NT2/D1 (cell line): ENCODE results near the gene PLXNA2.

ENCODE experiments used
- DNase-seq: peaks from one replicate; pipeline ENCODE4 v3.0.0-alpha.2; 2011; ENCODE audit warnings: low read depth, low spot score
- H3K27me3 ChIP-seq: 2 replicates; pipeline ENCODE4 v1.6.0; 2011; ENCODE audit warnings: mild to moderate bottlenecking; ENCODE audit not compliant: insufficient read length, insufficient read depth
- H3K36me3 ChIP-seq: 2 replicates; pipeline ENCODE4 v1.6.1; 2011; ENCODE audit warnings: mild to moderate bottlenecking, low read length, mixed read lengths; ENCODE audit not compliant: insufficient read depth, insufficient read length
- H3K4me1 ChIP-seq: 2 replicates; pipeline ENCODE4 v1.5.1; 2011; ENCODE audit not compliant: insufficient read depth, insufficient read length
- H3K4me3 ChIP-seq: 2 replicates; pipeline ENCODE4 v1.5.1; 2011; ENCODE audit warnings: low read depth; ENCODE audit not compliant: insufficient read length
- H3K9ac ChIP-seq: 2 replicates; pipeline ENCODE4 v1.6.0; 2011; ENCODE audit warnings: low read depth; ENCODE audit not compliant: insufficient read length
- H3K9me3 ChIP-seq: 2 replicates; pipeline ENCODE4 v1.5.1; 2011; ENCODE audit warnings: mild to moderate bottlenecking, low read length; ENCODE audit not compliant: insufficient read depth
- SUZ12 ChIP-seq: IDR thresholded peaks from 2 replicates; pipeline ENCODE4 v1.6.1; 2011; ENCODE audit not compliant: insufficient read length, insufficient read depth; ENCODE audit errors: extremely low read depth
- YY1 ChIP-seq: IDR thresholded peaks from 2 replicates; pipeline ENCODE4 v1.6.1; 2011; ENCODE audit not compliant: insufficient read length, insufficient read depth
- ZNF274 ChIP-seq: IDR thresholded peaks from 2 replicates; pipeline ENCODE4 v1.6.1; 2011; ENCODE audit warnings: mild to moderate bottlenecking, low read depth, low read length

Gene PLXNA2

DNA sequence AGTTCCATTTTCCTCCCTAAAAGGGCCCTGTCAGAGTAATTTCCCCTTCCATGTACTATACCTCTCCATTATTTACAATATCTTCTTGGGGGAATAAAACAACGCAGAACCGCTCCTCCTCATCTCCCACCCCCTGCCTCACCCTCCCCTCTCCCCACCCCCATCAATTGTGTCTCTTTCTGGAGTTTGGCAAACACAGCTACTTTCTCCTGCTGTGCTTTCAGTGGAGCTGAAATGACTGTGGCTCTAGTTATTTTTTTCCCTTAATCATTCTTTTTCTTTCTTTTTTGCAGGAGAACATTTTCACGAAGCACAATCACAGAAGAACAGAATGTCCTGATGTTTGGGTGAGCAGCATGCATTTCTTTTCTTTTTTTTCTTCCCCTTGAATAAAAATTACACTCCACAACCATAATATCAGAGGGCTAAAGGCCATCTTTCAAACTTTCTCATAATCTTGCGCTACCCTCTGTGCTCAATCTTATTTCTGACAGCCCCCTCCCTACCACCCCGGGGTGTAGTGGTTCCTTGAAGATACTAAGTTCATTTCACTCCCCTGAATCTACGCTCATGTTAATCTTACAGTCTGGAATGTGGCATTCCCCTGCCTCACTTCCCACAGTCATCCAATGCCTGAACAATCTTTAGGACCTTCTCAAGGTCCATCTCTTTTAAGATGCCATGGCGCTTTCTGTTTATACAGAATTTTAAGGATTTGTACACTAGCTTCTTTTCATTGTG is 8.8 kb upstream of the PLXNA2 start:
- H3K4me1 ChIP-seq = peaks cover 6% of the 10 kb centered on the region
- H3K9ac ChIP-seq = no peak overlapping the region
- no peaks in the 10 kb centered on the region for H3K9me3 ChIP-seq
- no peaks in the 10 kb centered on the region for H3K36me3 ChIP-seq
- H3K4me3 ChIP-seq = no peak overlapping the region
- TF ChIP-seq YY1 (no peak), SUZ12 (no peak), ZNF274 (no peak)
- DNase-seq = no peak
- no peaks in the 10 kb centered on the region for H3K27me3 ChIP-seq

DNA sequence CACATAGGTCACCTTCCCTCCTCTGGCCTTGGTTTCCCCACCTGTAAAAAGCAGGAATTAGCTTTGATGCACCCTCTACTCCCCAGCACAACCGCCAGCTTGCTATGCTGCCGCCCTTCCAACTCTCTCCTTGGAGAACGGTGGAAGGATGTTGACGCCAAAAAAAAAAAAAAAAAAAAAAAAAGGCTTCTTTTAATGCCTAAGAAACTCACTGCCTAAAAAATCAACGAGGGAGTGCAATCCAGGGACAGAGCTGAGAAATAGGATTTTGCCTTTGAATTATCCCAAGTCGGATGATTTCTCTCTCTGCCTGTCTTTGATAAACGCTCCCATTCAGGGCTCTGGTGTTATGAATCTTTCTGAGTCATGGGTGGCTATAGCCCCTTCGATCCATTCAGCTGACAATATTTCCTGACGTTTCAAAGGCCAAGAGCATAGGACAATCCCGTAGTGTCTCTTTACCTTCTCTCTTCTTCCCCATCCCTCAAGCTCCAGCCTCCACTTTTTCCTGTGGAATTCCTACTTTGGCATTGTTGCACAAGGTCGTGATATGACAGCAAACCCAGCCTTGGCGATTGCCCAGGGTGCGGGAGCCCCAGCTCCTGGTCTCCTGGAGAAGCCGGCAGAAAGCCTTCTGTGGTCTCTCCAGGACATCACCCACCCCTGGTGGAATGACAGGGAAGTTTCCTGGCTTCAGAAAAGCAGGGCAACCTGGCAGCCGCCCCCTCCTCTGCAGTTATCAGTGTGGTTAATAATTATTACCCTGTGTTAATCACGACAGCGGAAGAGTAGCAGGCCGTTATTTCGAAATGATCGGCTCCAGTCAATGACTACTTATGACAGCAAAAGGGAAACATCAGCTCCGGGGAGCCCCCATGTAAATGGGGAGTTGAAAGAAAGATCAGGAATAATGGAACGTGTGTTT is 8.0 kb upstream of the PLXNA2 start:
- Histone ChIP-seq H3K4me3 (no peak overlapping the region), H3K9me3 (no peaks in the 10 kb centered on the region), H3K36me3 (no peaks in the 10 kb centered on the region), H3K27me3 (no peaks in the 10 kb centered on the region), H3K4me1 (peaks cover 12% of the 10 kb centered on the region), H3K9ac (no peak overlapping the region)
- TF ChIP-seq YY1 (no peak), ZNF274 (no peak), SUZ12 (no peak)
- no peak for DNase-seq

DNA sequence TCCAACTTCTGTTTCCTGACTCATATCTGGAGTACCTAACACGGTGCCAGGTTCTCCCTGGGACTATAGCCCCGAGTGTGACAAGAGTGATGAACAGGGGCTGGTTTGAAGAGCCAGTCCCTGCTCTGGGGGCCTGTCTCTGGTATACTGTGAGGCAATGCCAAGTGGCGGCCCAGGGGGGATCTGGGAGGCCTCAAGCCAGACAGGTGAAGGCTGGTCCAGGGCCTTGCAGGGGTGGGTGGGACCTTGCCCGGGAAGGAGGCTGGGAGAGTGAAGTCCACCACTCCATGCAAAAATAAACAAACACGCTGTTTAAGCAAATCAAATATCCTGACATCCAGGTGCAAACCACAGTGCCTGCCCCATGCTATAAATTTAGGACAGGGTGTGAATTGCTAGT is 6.8 kb upstream of the PLXNA2 start:
- H3K4me3 ChIP-seq = no peak overlapping the region
- H3K27me3 ChIP-seq = no peaks in the 10 kb centered on the region
- H3K4me1 ChIP-seq = peaks cover 9% of the 10 kb centered on the region
- no peaks in the 10 kb centered on the region for H3K36me3 ChIP-seq
- TF ChIP-seq ZNF274 (no peak), SUZ12 (no peak), YY1 (no peak)
- no peaks in the 10 kb centered on the region for H3K9me3 ChIP-seq
- no peak overlapping the region for H3K9ac ChIP-seq
- no peak for DNase-seq

DNA sequence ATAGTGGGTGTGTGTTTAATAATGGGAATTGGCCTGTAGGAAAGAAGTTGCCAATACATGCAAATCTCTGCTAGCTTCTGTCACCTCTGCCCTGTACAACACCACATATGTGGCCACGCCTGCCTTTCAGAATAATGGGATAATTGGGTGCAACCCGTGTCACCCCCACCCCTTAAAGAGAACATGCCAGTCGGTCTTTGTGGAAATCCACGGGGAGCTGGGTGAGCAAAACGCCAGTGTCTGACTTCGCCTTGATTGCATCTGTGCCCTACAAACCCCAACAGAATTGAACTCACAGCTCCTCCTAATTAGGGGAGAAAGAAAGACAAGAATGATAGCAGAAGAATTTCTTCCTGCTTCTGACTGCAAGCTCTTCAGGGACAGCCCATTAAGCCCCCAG is 6.4 kb upstream of the PLXNA2 start:
- no peaks in the 10 kb centered on the region for H3K9me3 ChIP-seq
- TF ChIP-seq SUZ12 = no peak
- no peak for TF ChIP-seq YY1
- TF ChIP-seq ZNF274 = no peak
- H3K27me3 ChIP-seq = no peaks in the 10 kb centered on the region
- H3K4me3 ChIP-seq = no peak overlapping the region
- no peak for DNase-seq
- peaks cover 9% of the 10 kb centered on the region for H3K4me1 ChIP-seq
- peak overlapping the region; percentile 13 for H3K9ac ChIP-seq
- no peaks in the 10 kb centered on the region for H3K36me3 ChIP-seq

DNA sequence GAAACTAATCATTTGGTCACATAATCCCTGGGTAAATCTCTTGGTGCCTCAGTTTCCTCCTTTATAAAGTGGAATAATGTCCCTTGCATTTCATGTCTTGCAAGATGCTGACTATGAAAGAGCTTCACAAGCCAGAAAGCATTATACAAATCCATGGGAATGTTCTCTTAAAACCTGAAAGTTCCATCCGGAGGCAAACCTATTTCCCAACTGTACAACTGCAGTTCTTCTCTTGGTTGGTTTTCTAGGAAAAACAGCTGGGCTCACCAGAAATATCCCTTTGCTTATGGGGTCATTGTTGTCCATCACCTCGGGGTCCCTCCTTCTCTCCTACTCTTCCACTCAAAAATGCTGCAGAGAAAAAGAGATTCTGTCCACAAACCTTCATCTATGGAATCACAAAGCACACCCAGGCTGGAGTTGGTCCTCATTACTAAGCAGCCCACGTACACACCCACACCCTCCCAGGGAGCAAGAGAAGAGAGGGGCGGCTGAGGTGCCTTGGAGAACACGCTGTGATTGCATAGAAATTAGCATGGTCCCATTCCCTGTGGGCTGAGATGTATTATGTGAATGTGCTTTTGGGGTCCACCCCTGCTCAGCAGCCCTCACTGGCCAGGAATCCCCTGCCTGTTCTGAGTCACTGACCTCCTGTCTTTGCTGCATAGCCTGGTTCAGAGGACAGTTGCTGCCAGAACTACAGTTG is 5.0 kb upstream of the PLXNA2 start:
- no peaks in the 10 kb centered on the region for H3K36me3 ChIP-seq
- H3K9ac ChIP-seq = no peak overlapping the region
- no peak overlapping the region for H3K4me3 ChIP-seq
- DNase-seq = no peak
- H3K9me3 ChIP-seq = no peaks in the 10 kb centered on the region
- peaks cover 9% of the 10 kb centered on the region for H3K4me1 ChIP-seq
- TF ChIP-seq ZNF274 (no peak), YY1 (no peak), SUZ12 (no peak)
- peaks cover 8% of the 10 kb centered on the region for H3K27me3 ChIP-seq

DNA sequence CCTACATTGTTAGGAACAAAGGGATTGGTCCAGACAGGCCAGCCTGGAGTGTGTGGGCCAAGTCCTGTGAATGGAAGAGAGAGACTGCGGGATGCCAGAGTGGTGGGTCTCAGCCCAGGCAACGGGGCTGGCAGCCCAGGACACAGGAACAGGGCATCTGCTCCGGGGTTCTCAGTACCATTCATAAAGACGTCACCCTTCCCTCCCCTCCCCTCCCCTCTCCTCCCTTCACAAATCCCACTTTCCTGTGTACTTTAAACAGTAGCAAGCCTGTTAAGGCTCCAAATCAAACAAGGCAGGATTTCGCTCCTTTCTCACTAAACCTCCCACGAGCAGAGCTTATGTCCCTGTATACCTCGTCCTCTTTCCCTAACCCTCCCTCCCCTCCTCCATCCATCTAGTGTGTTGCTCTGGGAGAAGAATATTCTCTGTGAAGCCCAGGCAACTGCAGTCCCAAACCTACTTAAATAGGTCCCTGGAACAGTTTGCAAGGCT is 4.2 kb upstream of the PLXNA2 start:
- Histone ChIP-seq H3K4me3 (no peak overlapping the region), H3K27me3 (peaks cover 15% of the 10 kb centered on the region), H3K9ac (peak overlapping the region; percentile 11), H3K9me3 (no peaks in the 10 kb centered on the region), H3K36me3 (no peaks in the 10 kb centered on the region), H3K4me1 (peaks cover 9% of the 10 kb centered on the region)
- DNase-seq = no peak
- no peak for TF ChIP-seq SUZ12
- TF ChIP-seq ZNF274 = no peak
- no peak for TF ChIP-seq YY1

DNA sequence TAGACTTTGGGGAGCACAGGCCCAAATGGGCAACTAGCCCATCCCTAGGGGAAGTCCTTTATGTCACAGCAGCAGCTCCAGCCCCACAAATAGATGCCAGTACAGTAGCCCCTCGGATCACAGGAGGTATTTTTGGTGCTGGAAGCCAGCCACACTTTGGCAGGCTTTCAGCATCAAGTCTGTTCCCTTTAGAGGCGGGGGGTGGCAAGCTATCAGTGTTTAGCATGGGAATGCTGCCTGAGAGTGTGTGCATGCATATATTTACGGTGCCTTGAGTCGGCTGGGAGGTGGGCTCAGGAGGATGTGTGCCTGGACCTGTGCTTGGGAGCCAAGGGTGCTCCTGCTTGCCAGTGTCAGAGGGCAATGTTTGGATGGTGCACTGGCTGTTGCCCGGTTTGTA is 3.5 kb upstream of the PLXNA2 start:
- TF ChIP-seq ZNF274 (no peak), YY1 (no peak)
- H3K9me3 ChIP-seq = no peaks in the 10 kb centered on the region
- peaks cover 22% of the 10 kb centered on the region for H3K27me3 ChIP-seq
- peaks cover 9% of the 10 kb centered on the region for H3K4me1 ChIP-seq
- no peak overlapping the region for H3K4me3 ChIP-seq
- no peaks in the 10 kb centered on the region for H3K36me3 ChIP-seq
- DNase-seq = no peak
- peak overlapping the region; percentile 11 for H3K9ac ChIP-seq
